D721Med (cell line): ENCODE data around the gene ZNF705A.
"Not testable (repeated sequence)": the region's sequence is repeated elsewhere in the genome, so short reads cannot be mapped to it uniquely, and the experiment has no call there.

Experiments
- DNase-seq: peaks from one replicate; pipeline ENCODE4 v3.0.0; 2011; ENCODE audit warnings: low spot score; ENCODE audit not compliant: insufficient read length
- FAIRE-seq: peaks from 2 replicates; lab custom pipeline; 2011; peaks lifted over from hg19 to GRCh38; lab: Jason Lieb, UNC
- TF ChIP-seq, protein P1 (sequence below): IDR thresholded peaks from 2 replicates; pipeline ENCODE4 v1.5.1; 2012; ENCODE audit warnings: mild to moderate bottlenecking, control low read depth; ENCODE audit not compliant: insufficient read depth; ENCODE audit errors: missing control alignments

The ZNF705A gene

DNA sequence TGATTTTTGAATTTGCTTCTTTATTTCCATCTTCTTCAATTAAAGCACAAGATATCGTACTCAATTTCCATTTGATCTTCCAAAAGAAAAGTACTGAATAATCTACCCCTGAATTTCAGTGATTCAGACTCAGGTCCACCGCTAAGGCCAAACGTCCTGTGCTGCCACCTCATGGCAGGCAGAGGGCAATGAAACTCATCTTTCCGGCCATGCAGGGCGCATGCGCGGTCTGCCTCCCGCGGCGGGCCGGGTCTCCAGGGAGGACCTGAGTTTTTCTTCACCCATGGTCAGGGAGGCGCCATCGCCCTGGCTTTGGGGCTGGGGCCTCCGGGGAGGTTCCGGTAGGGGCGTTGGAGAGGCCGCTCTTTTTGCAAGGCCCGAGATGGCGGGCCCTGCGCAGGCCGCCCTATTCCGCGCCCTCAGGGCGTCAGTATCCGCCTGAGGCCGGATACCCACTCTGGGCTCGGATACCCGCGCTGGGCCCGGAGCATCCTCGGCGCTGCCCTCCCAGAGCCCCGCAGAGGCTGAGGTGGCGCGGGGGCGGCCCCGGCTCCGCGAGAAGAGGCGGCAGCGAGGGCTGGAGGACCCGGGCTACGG lies 23.3 kb downstream of the ZNF705A start:
- FAIRE-seq, DNase-seq: not testable (repeated sequence)
- TF ChIP-seq, protein P1, sequence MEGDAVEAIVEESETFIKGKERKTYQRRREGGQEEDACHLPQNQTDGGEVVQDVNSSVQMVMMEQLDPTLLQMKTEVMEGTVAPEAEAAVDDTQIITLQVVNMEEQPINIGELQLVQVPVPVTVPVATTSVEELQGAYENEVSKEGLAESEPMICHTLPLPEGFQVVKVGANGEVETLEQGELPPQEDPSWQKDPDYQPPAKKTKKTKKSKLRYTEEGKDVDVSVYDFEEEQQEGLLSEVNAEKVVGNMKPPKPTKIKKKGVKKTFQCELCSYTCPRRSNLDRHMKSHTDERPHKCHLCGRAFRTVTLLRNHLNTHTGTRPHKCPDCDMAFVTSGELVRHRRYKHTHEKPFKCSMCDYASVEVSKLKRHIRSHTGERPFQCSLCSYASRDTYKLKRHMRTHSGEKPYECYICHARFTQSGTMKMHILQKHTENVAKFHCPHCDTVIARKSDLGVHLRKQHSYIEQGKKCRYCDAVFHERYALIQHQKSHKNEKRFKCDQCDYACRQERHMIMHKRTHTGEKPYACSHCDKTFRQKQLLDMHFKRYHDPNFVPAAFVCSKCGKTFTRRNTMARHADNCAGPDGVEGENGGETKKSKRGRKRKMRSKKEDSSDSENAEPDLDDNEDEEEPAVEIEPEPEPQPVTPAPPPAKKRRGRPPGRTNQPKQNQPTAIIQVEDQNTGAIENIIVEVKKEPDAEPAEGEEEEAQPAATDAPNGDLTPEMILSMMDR = peak; percentile 51

GRCh38 chr12:8181271-8181670 lies 24.5 kb downstream of the ZNF705A start:
- not testable (repeated sequence) for DNase-seq, FAIRE-seq

DNA sequence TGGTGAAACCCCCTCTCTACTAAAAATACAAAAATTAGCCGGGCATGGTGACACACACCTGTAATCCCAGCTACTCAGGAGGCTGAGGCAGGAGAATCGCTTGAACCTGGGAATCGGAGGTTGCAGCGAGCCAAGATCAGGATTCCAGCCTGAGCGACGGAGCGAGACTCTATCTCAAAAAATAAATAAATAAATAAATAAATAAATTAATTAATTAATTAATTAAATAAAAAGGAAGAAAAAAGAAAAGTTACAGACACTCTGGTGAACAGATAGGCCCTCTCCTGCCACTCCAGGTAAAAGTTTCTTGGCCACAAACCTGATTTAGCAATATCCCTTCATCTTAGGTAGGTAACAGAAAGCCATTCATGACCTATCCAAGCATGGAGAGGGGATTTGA lies 26.1 kb downstream of the ZNF705A start:
- FAIRE-seq, DNase-seq: not testable (repeated sequence)

- not testable (repeated sequence) for FAIRE-seq, DNase-seq
Observed at GRCh38 chr12:8183346-8183745, 26.5 kb downstream of the ZNF705A start.

GRCh38 chr12:8184206-8184605 lies 27.4 kb downstream of the ZNF705A start:
- not testable (repeated sequence) for DNase-seq, FAIRE-seq

GRCh38 chr12:8188088-8188487 lies 31.3 kb downstream of the ZNF705A start:
- not testable (repeated sequence) for DNase-seq, FAIRE-seq

DNA sequence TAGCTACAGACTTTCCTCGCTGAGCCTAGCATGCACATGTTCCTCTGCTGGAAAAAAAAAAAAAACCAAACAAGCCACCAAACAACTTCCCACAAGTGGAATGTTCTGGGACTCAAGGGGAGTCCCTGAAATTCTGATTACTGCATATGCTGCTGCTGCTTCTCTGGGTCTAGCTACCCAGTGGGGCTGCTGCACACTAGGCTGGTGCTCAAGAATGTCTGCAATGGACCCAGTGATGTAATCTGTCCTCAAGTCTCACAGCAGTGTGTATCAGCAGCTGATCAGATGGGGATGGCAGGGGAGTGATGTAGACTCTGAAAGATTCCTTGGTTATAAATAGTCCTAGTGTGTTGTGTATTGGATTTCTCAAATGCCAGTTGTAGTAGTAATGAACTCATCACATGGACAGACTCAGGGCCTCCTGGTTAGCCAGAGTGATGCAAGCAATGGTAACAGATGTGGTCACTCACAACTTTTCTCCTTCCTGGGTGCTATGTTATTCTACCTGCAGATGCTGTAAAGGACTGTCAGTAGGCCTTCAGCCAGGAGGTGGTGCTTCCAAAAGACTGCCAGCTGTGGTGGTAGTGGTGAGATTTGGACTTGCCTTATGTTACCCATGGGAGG lies 41.0 kb downstream of the ZNF705A start:
- not testable (repeated sequence) for FAIRE-seq, DNase-seq

GRCh38 chr12:8218711-8219382 lies 62.0 kb downstream of the ZNF705A start:
- not testable (repeated sequence) for DNase-seq, FAIRE-seq

- DNase-seq, FAIRE-seq: not testable (repeated sequence)
Observed at GRCh38 chr12:8221375-8221774, 64.6 kb downstream of the ZNF705A start.

DNA sequence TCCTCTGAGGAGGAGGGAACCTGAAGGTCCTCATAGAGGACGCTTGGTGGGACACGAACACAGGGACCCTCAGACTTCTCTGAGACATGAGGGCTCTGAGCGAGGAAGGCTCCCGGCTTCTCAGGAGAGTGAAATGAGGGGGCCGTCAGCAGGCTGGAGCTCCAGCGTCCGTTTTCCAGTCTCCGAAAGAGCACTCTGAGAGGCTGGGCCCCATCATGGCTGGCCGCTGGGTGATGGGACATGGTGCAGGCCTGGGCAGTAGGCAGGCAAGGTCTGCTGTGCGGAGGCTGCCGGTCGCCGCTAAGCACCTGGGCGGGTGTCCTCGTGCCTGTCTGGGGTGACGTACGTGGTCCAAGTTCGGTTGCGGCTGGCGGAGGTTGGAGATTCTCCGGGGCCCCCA lies 65.0 kb downstream of the ZNF705A start:
- FAIRE-seq, DNase-seq: not testable (repeated sequence)

DNA sequence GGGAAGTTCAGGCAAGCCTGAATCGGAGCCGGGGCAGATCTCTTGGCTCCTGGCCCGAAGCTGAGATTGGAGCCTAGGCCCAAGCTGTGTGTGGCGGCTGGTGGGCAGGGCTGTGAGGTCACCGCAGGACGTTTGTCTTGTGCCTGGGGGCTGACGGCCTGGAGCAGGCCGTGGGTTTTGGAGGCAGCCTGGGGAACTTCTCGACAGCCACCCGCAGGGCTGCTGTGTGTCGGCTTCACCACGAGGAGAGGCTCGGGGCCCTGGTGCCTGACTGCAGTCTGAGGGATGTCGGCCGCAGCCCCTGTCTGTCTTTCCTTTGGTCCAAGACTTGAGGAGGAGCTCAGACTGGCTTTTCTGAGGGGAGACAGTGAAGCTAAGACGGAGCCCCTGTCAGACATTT lies 65.5 kb downstream of the ZNF705A start:
- not testable (repeated sequence) for FAIRE-seq, DNase-seq

- DNase-seq, FAIRE-seq: not testable (repeated sequence)
Observed at GRCh38 chr12:8223646-8224045, 66.8 kb downstream of the ZNF705A start.

- not testable (repeated sequence) for FAIRE-seq, DNase-seq
Observed at GRCh38 chr12:8224782-8225181, 68.0 kb downstream of the ZNF705A start.

- no peak for FAIRE-seq
- TF ChIP-seq, protein P1 = no peak
- no peak for DNase-seq
Observed at GRCh38 chr12:8226355-8226754, 69.5 kb downstream of the ZNF705A start.

DNA sequence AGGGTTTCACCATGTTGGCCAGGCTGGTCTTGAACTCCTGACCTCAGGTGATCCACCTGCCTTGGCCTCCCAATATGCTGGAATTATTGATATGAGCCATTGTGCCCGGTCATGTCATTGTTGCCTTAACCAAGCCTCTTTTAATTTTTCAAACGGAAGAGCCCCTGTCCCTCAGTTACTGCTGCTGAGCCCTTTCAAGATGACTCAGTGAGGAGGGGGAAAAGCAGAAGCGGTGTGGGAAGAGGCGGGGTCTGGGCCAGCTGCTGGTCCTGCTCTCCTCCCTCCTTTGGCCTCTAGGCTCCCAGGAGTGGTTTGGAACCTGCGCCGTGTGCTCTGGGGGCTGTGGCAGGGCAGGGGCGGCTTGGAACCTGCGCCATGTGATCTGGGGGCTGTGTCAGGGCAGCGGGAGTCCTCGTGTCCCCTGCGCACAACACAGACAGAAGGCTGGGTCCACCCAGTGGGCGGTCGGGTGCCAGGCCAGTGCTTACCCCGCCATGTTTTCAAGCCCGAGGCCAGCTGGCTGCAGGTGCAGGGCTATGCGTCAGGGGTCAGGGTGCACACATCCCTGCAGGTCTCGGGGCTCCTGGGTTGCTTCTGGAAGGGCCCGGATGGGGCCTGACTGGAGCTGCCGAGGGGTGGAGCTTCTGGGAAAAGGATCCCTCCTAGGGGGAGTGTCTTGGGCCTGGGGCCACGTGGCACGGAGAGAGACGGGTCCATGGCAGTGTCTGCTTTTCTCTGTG lies 70.3 kb downstream of the ZNF705A start, which contains the start of gene FAM90A1:
FAM90A1 (minus strand) TSS at position 627 of the 740 bp plus-strand sequence. CDS start 2,786 bp downstream, outside the sequence.
- FAIRE-seq, DNase-seq: not testable (repeated sequence)

- not testable (repeated sequence) for FAIRE-seq, DNase-seq
Observed at GRCh38 chr12:8227732-8228077, 70.9 kb downstream of the ZNF705A start.

- not testable (repeated sequence) for FAIRE-seq, DNase-seq
Observed at GRCh38 chr12:8228607-8229006, 71.8 kb downstream of the ZNF705A start.
